PFSK-1 (cell line): ENCODE results near the gene SKI.

ENCODE experiments used
- FOXP2 ChIP-seq: optimal IDR thresholded peaks from 2 replicates; pipeline ENCODE3; 2011; ENCODE audit warnings: borderline replicate concordance, control low read depth, inconsistent platforms; ENCODE audit not compliant: insufficient read depth; ENCODE audit errors: extremely low read length, extremely low read depth
- POLR2AphosphoS5 ChIP-seq: IDR thresholded peaks from 2 replicates; pipeline ENCODE4 v1.6.1; 2012; ENCODE audit warnings: low read depth, mild to moderate bottlenecking, control low read depth, low read length, moderate library complexity
- REST ChIP-seq, 2 experiments: IDR thresholded peaks; 2 replicates each; pipeline versions ENCODE4 v1.6.1 to v1.8.0; 2011 to 2012; ENCODE audit warnings: low read depth in 2 of 2, low read length in 2 of 2, control low read depth in 1 of 2, inconsistent platforms in 1 of 2, mild to moderate bottlenecking in 1 of 2, moderate library complexity in 1 of 2; ENCODE audit not compliant: insufficient read depth in 1 of 2
- SIN3A ChIP-seq: IDR thresholded peaks from 2 replicates; pipeline ENCODE4 v1.6.1; 2012; ENCODE audit warnings: mild to moderate bottlenecking, low read length, moderate library complexity, borderline replicate concordance; ENCODE audit not compliant: insufficient read depth
- TAF1 ChIP-seq: IDR thresholded peaks from 2 replicates; pipeline ENCODE4 v1.6.1; 2012; ENCODE audit warnings: low read length, control low read depth, borderline replicate concordance; ENCODE audit not compliant: insufficient read depth

The SKI gene

GRCh38 chr1:2288311-2288710 lies 60.2 kb downstream of the SKI start:
- TF ChIP-seq POLR2AphosphoS5 (no peak), FOXP2 (no peak), REST (IDR thresholded peaks at IDR 0.05; ENCODE audit: insufficient read depth in 1 of 2, low read depth in 2 of 2, low read length in 2 of 2) (no peak), TAF1 (no peak), SIN3A (no peak)

GRCh38 chr1:2288816-2289536 lies 60.9 kb downstream of the SKI start:
- no peak for TF ChIP-seq FOXP2

- TF ChIP-seq FOXP2: no peak
- no peak for TF ChIP-seq SIN3A
- no peak for TF ChIP-seq REST (IDR thresholded peaks at IDR 0.05; ENCODE audit: insufficient read depth in 1 of 2, low read depth in 2 of 2, low read length in 2 of 2)
- no peak for TF ChIP-seq POLR2AphosphoS5
- no peak for TF ChIP-seq TAF1
These were observed 61.5 kb downstream of the SKI start for GRCh38 chr1:2289607-2290006.

GRCh38 chr1:2290171-2290578 lies 62.1 kb downstream of the SKI start:
- TF ChIP-seq POLR2AphosphoS5 (no peak), REST (IDR thresholded peaks at IDR 0.05; ENCODE audit: insufficient read depth in 1 of 2, low read depth in 2 of 2, low read length in 2 of 2) (no peak), TAF1 (no peak), SIN3A (no peak), FOXP2 (no peak)

GRCh38 chr1:2290595-2291510 lies 62.7 kb downstream of the SKI start:
- TF ChIP-seq FOXP2 (peak; percentile 18), TAF1 (no peak), POLR2AphosphoS5 (no peak), SIN3A (peak; percentile 60; the same call in 1 of the 2 replicates), REST (IDR thresholded peaks at IDR 0.05; ENCODE audit: insufficient read depth in 1 of 2, low read depth in 2 of 2, low read length in 2 of 2) (peak in 1 of 2 experiments; percentile 23; a peak in 1 of 4 replicates)
